ENCODE results near the gene PTPRS. TPM values are rescaled to one million over a fixed set of nuclear protein-coding genes. Genes with fewer than 3 reads are reported as not detected.
A peak's percentile ranks its signal among the peaks of the same experiment; 100 is the strongest.

Gene PTPRS
- total RNA-seq, 6 experiments from 2014 or later = 6.1 to 39.9 (median 22.1) TPM

GRCh38 chr19:5308451-5309437, 31.9 kb downstream of the PTPRS start:
- ATAC-seq (peak in 1 of 4 donors; percentile 32), DNase-seq (no peak)
- Histone ChIP-seq H3K9me3 (no peaks in the 10 kb centered on the region), H3K27ac (no peak overlapping the region), H3K36me3 (no peaks in the 10 kb centered on the region), H3K4me3 (no peak overlapping the region), H3K27me3 (no peaks in the 10 kb centered on the region), H3K4me1 (no peaks in the 10 kb centered on the region)
- 69% methylated on average over 12 of the region's 21 CpGs for WGBS (ENCODE audit: insufficient coverage, low coverage, low lambda C conversion rate, missing lambda C conversion rate)
- TF ChIP-seq POLR2A (IDR thresholded peaks at IDR 0.05) = peak; percentile 26
- TF ChIP-seq CTCF (IDR thresholded peaks at IDR 0.05) = no peak
- intact Hi-C loops (cut with DNase I) = no loop called here

- ATAC-seq = no peak
Observed at GRCh38 chr19:5307655-5308054, 33.0 kb downstream of the PTPRS start.

GRCh38 chr19:5305163-5305562, 35.4 kb downstream of the PTPRS start:
- WGBS (ENCODE audit: insufficient coverage, low coverage, low lambda C conversion rate, missing lambda C conversion rate) = 47% methylated on average over 3 of the region's 3 CpGs
- Histone ChIP-seq H3K4me3 (no peak overlapping the region), H3K27me3 (no peaks in the 10 kb centered on the region), H3K36me3 (no peaks in the 10 kb centered on the region), H3K9me3 (no peaks in the 10 kb centered on the region), H3K4me1 (no peaks in the 10 kb centered on the region), H3K27ac (no peak overlapping the region)
- intact Hi-C loops (cut with DNase I) = no loop called here
- TF ChIP-seq POLR2A (IDR thresholded peaks at IDR 0.05) (no peak), CTCF (IDR thresholded peaks at IDR 0.05) (no peak)
- DNase-seq (no peak), ATAC-seq (no peak)

More at GRCh38 chr19:5307655-5308054, 33.0 kb downstream of the PTPRS start:
- H3K4me1 ChIP-seq = no peaks in the 10 kb centered on the region
- intact Hi-C loops (cut with DNase I) = no loop called here
- no peak for DNase-seq
- H3K36me3 ChIP-seq = no peaks in the 10 kb centered on the region
- no peaks in the 10 kb centered on the region for H3K9me3 ChIP-seq
- TF ChIP-seq POLR2A (IDR thresholded peaks at IDR 0.05) (no peak), CTCF (IDR thresholded peaks at IDR 0.05) (no peak)
- no peaks in the 10 kb centered on the region for H3K27me3 ChIP-seq
- 88% methylated on average over 17 of the region's 19 CpGs for WGBS (ENCODE audit: insufficient coverage, low coverage, low lambda C conversion rate, missing lambda C conversion rate)
- no peak overlapping the region for H3K27ac ChIP-seq
- no peak overlapping the region for H3K4me3 ChIP-seq

- ATAC-seq (no peak), DNase-seq (no peak)
- no peak overlapping the region for H3K4me3 ChIP-seq
- H3K9me3 ChIP-seq = no peaks in the 10 kb centered on the region
- intact Hi-C loops (cut with DNase I) = no loop called here
- no peak overlapping the region for H3K27ac ChIP-seq
- H3K27me3 ChIP-seq = no peaks in the 10 kb centered on the region
- no peak for TF ChIP-seq CTCF (IDR thresholded peaks at IDR 0.05)
- TF ChIP-seq POLR2A (IDR thresholded peaks at IDR 0.05) = no peak
- WGBS (ENCODE audit: insufficient coverage, low coverage, low lambda C conversion rate, missing lambda C conversion rate) = 33% methylated on average over 6 of the region's 6 CpGs
- no peaks in the 10 kb centered on the region for H3K36me3 ChIP-seq
- H3K4me1 ChIP-seq = no peaks in the 10 kb centered on the region
Observed at GRCh38 chr19:5304486-5304885, 36.1 kb downstream of the PTPRS start.

All from right lobe of liver (tissue), 6 donors.